Endothelial cell of umbilical vein (primary cell): ENCODE measurements around the gene RABL6. TPM values are rescaled to one million over a fixed set of nuclear protein-coding genes. Genes with fewer than 3 reads are reported as not detected.

Source experiments
- BruUV-seq: library from RNA; stranded (reverse); fragments of 400-500 nt; replicated peaks from 2 replicates; lab custom pipeline; 2021; lab: Mats Ljungman, UMichigan
- CTCF ChIA-PET: fragments of 300-600, 350-600 bp; sonication (Branson Sonifier 250); formaldehyde crosslinking; loops from one replicate; lab custom pipeline; 2021; ENCODE audit warnings: antibody characterized with exemption, inconsistent platforms; lab: Charles Lee
- POLR2A ChIA-PET: fragments of 300-600, 350-600 bp; sonication (Branson Sonifier 250); formaldehyde crosslinking; loops from one replicate; lab custom pipeline; 2021; ENCODE audit warnings: antibody characterized with exemption, inconsistent platforms; lab: Charles Lee
- DNase-seq: peaks from one replicate; pipeline ENCODE4 v3.0.0-alpha.2; 2011; ENCODE audit warnings: low read depth, low spot score
- FAIRE-seq: peaks from 2 replicates; lab custom pipeline; 2011; peaks lifted over from hg19 to GRCh38; lab: Jason Lieb, UNC
- H2AFZ ChIP-seq: 2 replicates; pipeline ENCODE4 v1.6.0; 2012; ENCODE audit warnings: low read depth, low read length, control low read depth, inconsistent platforms
- H3K27ac ChIP-seq: 2 replicates; pipeline ENCODE4 v1.5.1; 2011; ENCODE audit warnings: low read depth, mild to moderate bottlenecking, control low read depth, low read length, moderate library complexity; ENCODE audit not compliant: insufficient read depth
- H3K27me3 ChIP-seq, 2 experiments: 2 replicates each; pipeline versions ENCODE4 v1.6.0 to v1.6.1; 2011; ENCODE audit warnings: low read length in 2 of 2, mixed read lengths in 1 of 2; ENCODE audit not compliant: control insufficient read depth in 2 of 2, insufficient read depth in 2 of 2
- H3K36me3 ChIP-seq, 2 experiments: 2 replicates in 1 of 2; 3 replicates in 1 of 2; pipeline ENCODE4 v1.5.1; 2011; ENCODE audit warnings: low read length in 2 of 2, mild to moderate bottlenecking in 1 of 2, moderate library complexity in 1 of 2; ENCODE audit not compliant: control insufficient read depth in 2 of 2, insufficient read depth in 2 of 2; ENCODE audit errors: extremely low read depth in 1 of 2
- H3K4me1 ChIP-seq: 3 replicates; pipeline ENCODE4 v1.5.1; 2011; ENCODE audit warnings: mild to moderate bottlenecking, low read length; ENCODE audit not compliant: control insufficient read depth, insufficient read depth; ENCODE audit errors: extremely low read depth
- H3K4me2 ChIP-seq: 2 replicates; pipeline ENCODE4 v1.6.1; 2011; ENCODE audit warnings: low read length, control low read depth, mixed read lengths; ENCODE audit not compliant: insufficient read depth
- H3K4me3 ChIP-seq, 3 experiments: fragments of 200-600 bp in 1 of 3; sonication (generic), shearing (Covaris generic) in 1 of 3; replicated peaks in 1 of 3; 2 replicates each; pipeline ENCODE4 v1.5.1; 2011 to 2016; ENCODE audit warnings: control low read depth in 3 of 3, low read length in 3 of 3, mild to moderate bottlenecking in 2 of 3, inconsistent platforms in 1 of 3, low read depth in 1 of 3, moderate library complexity in 1 of 3; ENCODE audit not compliant: insufficient read depth in 1 of 3
- H3K79me2 ChIP-seq: 2 replicates; pipeline ENCODE4 v1.6.0; 2012; ENCODE audit warnings: low read length, inconsistent platforms; ENCODE audit not compliant: control insufficient read depth, insufficient read depth
- H3K9ac ChIP-seq: replicated peaks from 2 replicates; pipeline ENCODE3; 2011; ENCODE audit warnings: low read length, control low read depth; ENCODE audit not compliant: insufficient read depth; ENCODE audit errors: extremely low read depth
- H3K9me1 ChIP-seq: replicated peaks from 3 replicates; pipeline ENCODE4 v1.6.0; 2011; ENCODE audit warnings: mild to moderate bottlenecking, low read length; ENCODE audit not compliant: control insufficient read depth, insufficient read depth; ENCODE audit errors: extremely low read depth
- H3K9me3 ChIP-seq: replicated peaks from 2 replicates; pipeline ENCODE4 v1.5.1; 2012; ENCODE audit warnings: low read length, inconsistent platforms; ENCODE audit not compliant: control insufficient read depth, insufficient read depth
- H4K20me1 ChIP-seq: replicated peaks from 2 replicates; pipeline ENCODE3; 2011; ENCODE audit warnings: mild to moderate bottlenecking, low read length; ENCODE audit not compliant: control insufficient read depth, insufficient read depth; ENCODE audit errors: extremely low read depth
- FOS ChIP-seq: IDR thresholded peaks from 2 replicates; pipeline ENCODE4 v1.6.1; 2011; ENCODE audit warnings: mild to moderate bottlenecking, low read length, moderate library complexity, borderline replicate concordance; ENCODE audit not compliant: insufficient read depth
- GATA2 ChIP-seq: IDR thresholded peaks from 2 replicates; pipeline ENCODE4 v1.7.0; 2011; ENCODE audit warnings: low read depth, mild to moderate bottlenecking, moderate library complexity, mixed read lengths, low read length; ENCODE audit not compliant: insufficient read length, insufficient read depth
- JUN ChIP-seq: IDR thresholded peaks from 2 replicates; pipeline ENCODE4 v1.6.1; 2011; ENCODE audit warnings: borderline replicate concordance, low read depth; ENCODE audit not compliant: insufficient read length, insufficient read depth
- POLR2A ChIP-seq: IDR thresholded peaks from 2 replicates; pipeline ENCODE4 v1.6.1; 2012; ENCODE audit warnings: low read depth, mild to moderate bottlenecking, control low read depth, low read length
- dilution Hi-C: fragments of 300-500 bp; cut with MboI; formaldehyde crosslinking; loops from one replicate; pipeline ENCODE4 v1.15.0; 2019; ENCODE audit warnings: low sequenced_read_pairs; ENCODE audit not compliant: extremely low pct_ligation_motif_present
- intact Hi-C: fragments of 100-400 bp; cut with micrococcal nuclease; formaldehyde crosslinking; loops from one replicate; pipeline ENCODE4 v1.10.0; 2022
- polyA plus RNA-seq, 4 experiments: library from polyadenylated mRNA; depleted of rRNA in 3 of 4; stranded (reverse) in 3 of 4; unstranded in 1 of 4; fragments of >200 nt; gene quantifications; 2 replicates each; pipeline versions ENCODE4 v1.2.1 to v1.2.3, GENCODE V29; 2011 to 2012; ENCODE audit warnings: missing spikeins in 1 of 4
- total RNA-seq: library from RNA; stranded (reverse); gene quantifications from 2 replicates; pipeline ENCODE4 v1.2.3, GENCODE V29; 2021
- TF ChIP-seq, protein P1 (sequence below): IDR thresholded peaks from 2 replicates; pipeline ENCODE4 v1.6.1; 2011; ENCODE audit not compliant: insufficient read depth, insufficient read length

Gene RABL6
- total and polyA plus RNA-seq, 2 donors (not counting 3 experiments of a cell fraction or from before 2014, with no cell fraction given): 60.8 to 112 TPM

DNA sequence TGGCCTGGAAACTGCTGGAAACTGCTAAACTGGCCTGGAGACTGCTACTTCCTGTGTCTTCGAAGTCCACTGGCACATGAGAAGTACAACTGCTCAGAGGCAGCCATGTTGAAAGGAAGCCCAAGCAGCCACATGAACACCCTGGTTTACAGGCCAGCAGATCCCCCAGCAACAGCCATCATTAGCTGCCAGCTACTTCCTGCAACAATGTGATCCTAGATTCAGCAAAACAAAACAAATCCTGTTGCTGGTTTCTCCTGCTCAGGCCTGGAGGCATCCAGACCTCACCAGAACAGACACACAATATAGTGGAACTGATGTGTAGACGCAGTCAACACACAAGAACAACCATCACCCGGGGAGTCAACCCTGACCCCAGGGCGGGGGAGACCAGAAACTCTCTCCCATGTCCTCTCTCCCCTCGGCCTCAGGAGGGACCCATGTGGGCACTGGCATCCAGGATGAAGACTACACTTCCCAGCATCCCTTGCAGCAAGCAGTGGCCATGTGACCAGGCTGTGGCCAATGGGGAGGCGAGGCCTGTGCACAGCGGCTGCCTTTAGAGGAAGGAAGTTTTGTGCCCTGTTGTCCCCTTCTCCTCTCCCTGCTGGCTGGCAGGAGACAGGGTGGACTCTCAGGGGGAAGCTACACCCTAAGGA, 34.2 kb upstream of the RABL6 start:
- Histone ChIP-seq H2AFZ (peak overlapping the region; percentile 27), H3K4me3 (no peak overlapping the region), H3K27ac (no peak overlapping the region), H3K9me1 (no peaks in the 10 kb centered on the region), H3K27me3 (peaks cover 8% of the 10 kb centered on the region in 2 experiments), H3K9me3 (peaks cover 3% of the 10 kb centered on the region), H3K79me2 (no peaks in the 10 kb centered on the region), H4K20me1 (no peaks in the 10 kb centered on the region), H3K4me1 (no peaks in the 10 kb centered on the region), H3K9ac (no peak overlapping the region), H3K4me2 (no peak overlapping the region), H3K36me3 (no peaks in the 10 kb centered on the region)
- ChIA-PET POLR2A (no interaction called here), CTCF (interaction anchor here (1.4 kb wide), 1 partner anchor 19 kb away, joined by 3 read pairs; no protein-coding TSS in a partner anchor)
- intact Hi-C loops (no loop called here), dilution Hi-C loops (no loop called here)
- FAIRE-seq (peak; percentile 60), DNase-seq (peak; percentile 42)
- BruUV-seq: no TSS peak
- TF ChIP-seq, protein P1, sequence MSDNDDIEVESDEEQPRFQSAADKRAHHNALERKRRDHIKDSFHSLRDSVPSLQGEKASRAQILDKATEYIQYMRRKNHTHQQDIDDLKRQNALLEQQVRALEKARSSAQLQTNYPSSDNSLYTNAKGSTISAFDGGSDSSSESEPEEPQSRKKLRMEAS: peak; percentile 57
- no peak for TF ChIP-seq JUN
- no peak for TF ChIP-seq POLR2A

DNA sequence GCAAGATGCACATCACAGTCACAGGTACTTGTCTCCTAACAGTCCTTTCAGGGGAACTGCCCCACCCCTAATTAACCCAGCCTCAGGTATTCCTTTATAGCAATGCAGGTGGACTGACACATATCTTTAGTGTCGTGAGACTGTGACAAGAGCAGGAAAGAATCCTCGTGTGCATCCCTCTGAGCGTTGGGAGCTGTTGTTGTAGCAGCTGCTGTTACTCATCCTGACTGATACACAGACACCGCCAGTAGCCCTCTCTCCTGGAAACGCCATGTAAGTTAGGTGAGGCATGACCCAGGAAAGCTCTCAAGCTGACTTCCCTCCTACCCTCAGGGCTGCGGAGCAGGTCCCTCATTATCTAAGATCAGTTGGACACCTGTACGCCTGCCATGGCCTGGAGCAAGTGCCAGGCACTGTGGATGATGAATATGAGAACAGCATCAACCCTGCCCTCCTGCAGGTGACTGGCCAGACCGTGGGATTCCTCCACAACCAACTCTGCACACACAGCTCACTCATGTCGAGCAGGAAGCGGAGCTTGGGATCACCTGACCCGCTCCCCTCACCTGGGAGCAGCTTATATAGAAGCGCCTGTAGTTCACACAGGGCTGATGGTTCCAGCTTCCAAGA, 33.2 kb upstream of the RABL6 start:
- intact Hi-C loops (no loop called here), dilution Hi-C loops (no loop called here)
- no peaks in the 10 kb centered on the region for H3K9me1 ChIP-seq
- no peaks in the 10 kb centered on the region for H4K20me1 ChIP-seq
- POLR2A ChIA-PET: no interaction called here
- no peak overlapping the region for H3K9ac ChIP-seq
- no peak for DNase-seq
- BruUV-seq: no TSS peak
- H3K79me2 ChIP-seq: no peaks in the 10 kb centered on the region
- FAIRE-seq: no peak
- CTCF ChIA-PET: interaction anchor here (1.0 to 1.4 kb wide), 2 partner anchors 8 to 18 kb away, joined by 3 read pairs; no protein-coding TSS in a partner anchor
- no peak overlapping the region for H3K4me3 ChIP-seq
- no peak for TF ChIP-seq FOS
- TF ChIP-seq GATA2: no peak
- H3K36me3 ChIP-seq: no peaks in the 10 kb centered on the region
- no peaks in the 10 kb centered on the region for H3K4me1 ChIP-seq
- no peak overlapping the region for H3K4me2 ChIP-seq
- H3K27me3 ChIP-seq: peaks cover 12 to 15% of the 10 kb centered on the region in 2 experiments
- peaks cover 3% of the 10 kb centered on the region for H3K9me3 ChIP-seq
- no peak overlapping the region for H3K27ac ChIP-seq
- H2AFZ ChIP-seq: no peak overlapping the region
